RWPE2 (cell line): ENCODE measurements around the gene APRT.

Experiments used
- ATAC-seq: fragments of 200-7000 bp; cut with Tn5 transposase; 3 replicates; pipeline ENCODE4 v1.9.1; 2021; ENCODE audit warnings: low read depth
- DNase-seq: peaks from one replicate; pipeline ENCODE4 v3.0.0-alpha.2; 2020; ENCODE audit warnings: low spot score
- H3K27ac ChIP-seq: fragments of 450-650 bp; 2 replicates; pipeline ENCODE4 v1.5.1; 2017; ENCODE audit warnings: mild to moderate bottlenecking; ENCODE audit not compliant: poor library complexity, severe bottlenecking
- H3K27me3 ChIP-seq: fragments of 250-450 bp; sonication (Bioruptor Pico); 2 replicates; pipeline ENCODE4 v1.5.1; 2021; ENCODE audit warnings: mild to moderate bottlenecking, moderate library complexity; ENCODE audit not compliant: insufficient read depth, poor library complexity, severe bottlenecking
- H3K36me3 ChIP-seq: fragments of 250-450 bp; sonication (Bioruptor Pico); 2 replicates; pipeline ENCODE4 v1.5.1; 2020; ENCODE audit warnings: low read depth, mild to moderate bottlenecking, moderate library complexity
- H3K4me1 ChIP-seq: fragments of 250-450 bp; sonication (Bioruptor Pico); 2 replicates; pipeline ENCODE4 v1.5.1; 2021; ENCODE audit warnings: mild to moderate bottlenecking, moderate library complexity; ENCODE audit not compliant: insufficient read depth, poor library complexity, severe bottlenecking
- H3K4me3 ChIP-seq: fragments of 250-450 bp; sonication (Bioruptor Pico); 2 replicates; pipeline ENCODE4 v1.5.1; 2021; ENCODE audit warnings: mild to moderate bottlenecking, moderate library complexity; ENCODE audit not compliant: severe bottlenecking
- H3K9me3 ChIP-seq: fragments of 250-450 bp; sonication (Bioruptor Pico); 2 replicates; pipeline ENCODE4 v1.5.1; 2021; ENCODE audit warnings: mild to moderate bottlenecking, moderate library complexity; ENCODE audit not compliant: severe bottlenecking
- CTCF ChIP-seq: fragments of 450-650 bp; IDR thresholded peaks from one replicate; pipeline ENCODE4 v1.5.1; 2017; ENCODE audit warnings: mild to moderate bottlenecking, moderate library complexity; ENCODE audit not compliant: poor library complexity, severe bottlenecking

Gene APRT

GRCh38 chr16:88798772-88799455, 12.8 kb downstream of the APRT start:
- Histone ChIP-seq H3K4me3 (no peak overlapping the region), H3K27ac (no peak overlapping the region), H3K27me3 (no peaks in the 10 kb centered on the region), H3K9me3 (no peaks in the 10 kb centered on the region), H3K4me1 (no peaks in the 10 kb centered on the region), H3K36me3 (no peaks in the 10 kb centered on the region)
- no peak for DNase-seq
- no peak for TF ChIP-seq CTCF
- ATAC-seq, result 0 out of 3 replicates have a peak, but pooled peaks have one; percentile 18

GRCh38 chr16:88798073-88798472, 13.7 kb downstream of the APRT start:
- no peaks in the 10 kb centered on the region for H3K4me1 ChIP-seq

GRCh38 chr16:88796278-88796677, 15.4 kb downstream of the APRT start:
- peaks cover 4% of the 10 kb centered on the region for H3K27me3 ChIP-seq
- H3K4me3 ChIP-seq, result no peak overlapping the region
- DNase-seq (no peak), ATAC-seq (no peak)
- H3K4me1 ChIP-seq, result no peaks in the 10 kb centered on the region
- no peaks in the 10 kb centered on the region for H3K9me3 ChIP-seq
- H3K36me3 ChIP-seq, result no peaks in the 10 kb centered on the region
- no peak for TF ChIP-seq CTCF
- H3K27ac ChIP-seq, result no peak overlapping the region

More at GRCh38 chr16:88798073-88798472, 13.7 kb downstream of the APRT start:
- ATAC-seq (no peak), DNase-seq (no peak)
- Histone ChIP-seq H3K9me3 (no peaks in the 10 kb centered on the region), H3K4me3 (no peak overlapping the region), H3K27ac (no peak overlapping the region), H3K27me3 (no peaks in the 10 kb centered on the region), H3K36me3 (no peaks in the 10 kb centered on the region)
- TF ChIP-seq CTCF, result no peak

- H3K9me3 ChIP-seq, result no peaks in the 10 kb centered on the region
- H3K36me3 ChIP-seq, result no peaks in the 10 kb centered on the region
- no peaks in the 10 kb centered on the region for H3K4me1 ChIP-seq
- H3K4me3 ChIP-seq, result no peak overlapping the region
- DNase-seq, result peak; percentile 45
- TF ChIP-seq CTCF, result no peak
- H3K27me3 ChIP-seq, result peaks cover 4% of the 10 kb centered on the region
- H3K27ac ChIP-seq, result no peak overlapping the region
- no peak for ATAC-seq
Observed at GRCh38 chr16:88793251-88793954, 18.3 kb downstream of the APRT start.
